Liver (tissue), 9 donors: ENCODE results near the gene ROBO2. TPM values are rescaled to one million over a fixed set of nuclear protein-coding genes. Genes with fewer than 3 reads are reported as not detected.

Source experiments
- DNase-seq: peaks from one replicate; pipeline ENCODE4 v3.0.0-alpha.2; 2017; ENCODE audit warnings: low spot score
- H3K27ac ChIP-seq, 2 donors: one replicate each; pipeline ENCODE4 v1.7.0; 2013; ENCODE audit warnings: inconsistent platforms in 2 of 2, low read length in 2 of 2, control low read depth in 1 of 2, low read depth in 1 of 2, mild to moderate bottlenecking in 1 of 2
- H3K27me3 ChIP-seq, 4 donors: one replicate each; pipeline versions ENCODE4 v1.6.1 to v1.7.0; 2013; ENCODE audit warnings: low read length in 3 of 4, inconsistent platforms in 1 of 4, mild to moderate bottlenecking in 1 of 4, moderate library complexity in 1 of 4; ENCODE audit not compliant: control insufficient read depth in 4 of 4, insufficient read depth in 4 of 4
- H3K36me3 ChIP-seq, 4 donors: one replicate each; pipeline versions ENCODE4 v1.6.1 to v1.7.0; 2013; ENCODE audit warnings: low read length in 3 of 4, mild to moderate bottlenecking in 3 of 4, low read depth in 1 of 4, moderate library complexity in 1 of 4; ENCODE audit not compliant: control insufficient read depth in 4 of 4, insufficient read depth in 3 of 4
- H3K4me1 ChIP-seq, 4 donors: one replicate each; pipeline versions ENCODE4 v1.6.1 to v1.7.0; 2013; ENCODE audit warnings: low read length in 3 of 4, mild to moderate bottlenecking in 3 of 4, moderate library complexity in 1 of 4; ENCODE audit not compliant: control insufficient read depth in 4 of 4, insufficient read depth in 4 of 4
- H3K4me3 ChIP-seq, 3 donors: one replicate each; pipeline versions ENCODE4 v1.6.1 to v1.7.0; 2013; ENCODE audit warnings: low read length in 3 of 3, control low read depth in 1 of 3, low read depth in 1 of 3, mild to moderate bottlenecking in 1 of 3
- H3K9ac ChIP-seq, 2 donors: one replicate each; pipeline ENCODE4 v1.7.0; 2013; ENCODE audit warnings: low read length in 2 of 2, mild to moderate bottlenecking in 2 of 2, moderate library complexity in 2 of 2, control low read depth in 1 of 2, low read depth in 1 of 2
- H3K9me3 ChIP-seq, 4 donors: one replicate each; pipeline versions ENCODE4 v1.6.1 to v1.7.0; 2013; ENCODE audit warnings: low read length in 3 of 4; ENCODE audit not compliant: control insufficient read depth in 4 of 4
- EGR1 ChIP-seq, 2 donors: IDR thresholded peaks; 2 replicates each; pipeline ENCODE4 v1.6.1; 2016 to 2018; ENCODE audit warnings: antibody characterized with exemption in 2 of 2, low read depth in 2 of 2
- FOXA1 ChIP-seq: IDR thresholded peaks from 2 replicates; pipeline ENCODE4 v1.6.1; 2016; ENCODE audit warnings: antibody characterized with exemption
- FOXA2 ChIP-seq: IDR thresholded peaks from 2 replicates; pipeline ENCODE4 v1.6.1; 2016; ENCODE audit warnings: antibody characterized with exemption
- GABPA ChIP-seq, 2 donors: IDR thresholded peaks in 1 of 2; conservative IDR thresholded peaks in 1 of 2; 2 replicates each; pipeline ENCODE4 v1.6.1; 2016; ENCODE audit warnings: antibody characterized with exemption in 2 of 2, mild to moderate bottlenecking in 1 of 2, moderate library complexity in 1 of 2
- HNF4A ChIP-seq, 2 donors: conservative IDR thresholded peaks; 2 replicates each; pipeline ENCODE4 v1.6.1; 2016; ENCODE audit warnings: antibody characterized with exemption in 2 of 2, mild to moderate bottlenecking in 2 of 2
- HNF4G ChIP-seq: IDR thresholded peaks from 2 replicates; pipeline ENCODE4 v1.6.1; 2016; ENCODE audit warnings: antibody characterized with exemption
- JUND ChIP-seq, 2 donors: IDR thresholded peaks; 2 replicates each; pipeline ENCODE4 v1.6.1; 2016; ENCODE audit warnings: antibody characterized with exemption in 2 of 2
- NR2F2 ChIP-seq: IDR thresholded peaks from 2 replicates; pipeline ENCODE4 v1.6.1; 2016; ENCODE audit warnings: antibody characterized with exemption
- RAD21 ChIP-seq, 2 donors: IDR thresholded peaks; 2 replicates each; pipeline ENCODE4 v1.6.1; 2016; ENCODE audit warnings: antibody characterized with exemption in 2 of 2, mild to moderate bottlenecking in 2 of 2
- REST ChIP-seq: IDR thresholded peaks from 2 replicates; pipeline ENCODE4 v1.6.1; 2016; ENCODE audit warnings: antibody characterized with exemption, mild to moderate bottlenecking
- RXRA ChIP-seq, 2 donors: IDR thresholded peaks; 2 replicates each; pipeline ENCODE4 v1.6.1; 2017 to 2018; ENCODE audit warnings: antibody characterized with exemption in 2 of 2, mild to moderate bottlenecking in 1 of 2
- SP1 ChIP-seq: IDR thresholded peaks from 2 replicates; pipeline ENCODE4 v1.6.1; 2018; ENCODE audit warnings: antibody characterized with exemption, mild to moderate bottlenecking
- TAF1 ChIP-seq: conservative IDR thresholded peaks from 2 replicates; pipeline ENCODE4 v1.6.1; 2016; ENCODE audit warnings: antibody characterized with exemption, mild to moderate bottlenecking
- YY1 ChIP-seq: IDR thresholded peaks from 2 replicates; pipeline ENCODE4 v1.6.1; 2016; ENCODE audit warnings: antibody characterized with exemption, mild to moderate bottlenecking
- ZBTB33 ChIP-seq: IDR thresholded peaks from 2 replicates; pipeline ENCODE4 v1.6.1; 2016; ENCODE audit warnings: antibody characterized with exemption
- WGBS: extraction: QIAGEN DNeasy Blood & Tissue Kit; methylation state at CpG from one replicate; pipeline ENCODE4 v1.1.7; 2013; 5-methylcytosine and 5-hydroxymethylcytosine counted together
- polyA plus RNA-seq, 2 donors: library from polyadenylated mRNA; stranded (reverse) in 1 of 2; unstranded in 1 of 2; fragments of 200-250 nt in 1 of 2; fragments of >200 nt in 1 of 2; fragmentation: Nextera tagmentation in 1 of 2; extraction: Ambion mirVana in 1 of 2; gene quantifications; one replicate each; pipeline versions ENCODE4 v1.2.1 to v1.2.3, GENCODE V29; 2013 to 2015
- total RNA-seq, 2 donors: library from RNA; depleted of rRNA; stranded (reverse); fragments of >200 nt; gene quantifications; one replicate each; pipeline ENCODE4 v1.2.3, GENCODE V29; 2014
- TF ChIP-seq, protein P1 (sequence below): IDR thresholded peaks from 2 replicates; pipeline ENCODE4 v1.6.1; 2016; ENCODE audit warnings: antibody characterized with exemption
- TF ChIP-seq, protein P2 (sequence below): fragments of 150-350 bp; IDR thresholded peaks from 2 replicates; pipeline ENCODE4 v1.5.1; 2017; ENCODE audit warnings: improper control_type of control experiment, low read depth, low read length; ENCODE audit not compliant: missing input control
- TF ChIP-seq, protein P3 (sequence below): IDR thresholded peaks from 2 replicates; pipeline ENCODE4 v1.6.1; 2016; ENCODE audit warnings: antibody characterized with exemption
- donor health status: healthy.
- donor health status: healthy.
- donor health status: healthy.
- donor health status: healthy.
- donor health status: healthy.

The ROBO2 gene
- total and polyA plus RNA-seq, 4 donors = 0.22 to 19.4 (median 1.1) TPM

GRCh38 chr3:77601823-77602415, 562.0 kb downstream of the ROBO2 start:
- Histone ChIP-seq H3K4me1 (no peaks in the 10 kb centered on the region), H3K4me3 (no peak overlapping the region), H3K9ac (no peak overlapping the region), H3K36me3 (no peaks in the 10 kb centered on the region), H3K9me3 (peaks cover 0 to 3% (median 0%) of the 10 kb centered on the region in 4 donors), H3K27ac (no peak overlapping the region), H3K27me3 (no peaks in the 10 kb centered on the region)
- WGBS = 88% methylated on average over 9 of the region's 9 CpGs
- no peak for DNase-seq
- no peak for TF ChIP-seq EGR1 (IDR thresholded peaks at IDR 0.05; ENCODE audit: low read depth in 2 of 2)
- TF ChIP-seq, protein P1, sequence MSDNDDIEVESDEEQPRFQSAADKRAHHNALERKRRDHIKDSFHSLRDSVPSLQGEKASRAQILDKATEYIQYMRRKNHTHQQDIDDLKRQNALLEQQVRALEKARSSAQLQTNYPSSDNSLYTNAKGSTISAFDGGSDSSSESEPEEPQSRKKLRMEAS = no peak
- TF ChIP-seq REST = no peak
- TF ChIP-seq, protein P2, sequence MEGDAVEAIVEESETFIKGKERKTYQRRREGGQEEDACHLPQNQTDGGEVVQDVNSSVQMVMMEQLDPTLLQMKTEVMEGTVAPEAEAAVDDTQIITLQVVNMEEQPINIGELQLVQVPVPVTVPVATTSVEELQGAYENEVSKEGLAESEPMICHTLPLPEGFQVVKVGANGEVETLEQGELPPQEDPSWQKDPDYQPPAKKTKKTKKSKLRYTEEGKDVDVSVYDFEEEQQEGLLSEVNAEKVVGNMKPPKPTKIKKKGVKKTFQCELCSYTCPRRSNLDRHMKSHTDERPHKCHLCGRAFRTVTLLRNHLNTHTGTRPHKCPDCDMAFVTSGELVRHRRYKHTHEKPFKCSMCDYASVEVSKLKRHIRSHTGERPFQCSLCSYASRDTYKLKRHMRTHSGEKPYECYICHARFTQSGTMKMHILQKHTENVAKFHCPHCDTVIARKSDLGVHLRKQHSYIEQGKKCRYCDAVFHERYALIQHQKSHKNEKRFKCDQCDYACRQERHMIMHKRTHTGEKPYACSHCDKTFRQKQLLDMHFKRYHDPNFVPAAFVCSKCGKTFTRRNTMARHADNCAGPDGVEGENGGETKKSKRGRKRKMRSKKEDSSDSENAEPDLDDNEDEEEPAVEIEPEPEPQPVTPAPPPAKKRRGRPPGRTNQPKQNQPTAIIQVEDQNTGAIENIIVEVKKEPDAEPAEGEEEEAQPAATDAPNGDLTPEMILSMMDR = no peak
- TF ChIP-seq, protein P3, sequence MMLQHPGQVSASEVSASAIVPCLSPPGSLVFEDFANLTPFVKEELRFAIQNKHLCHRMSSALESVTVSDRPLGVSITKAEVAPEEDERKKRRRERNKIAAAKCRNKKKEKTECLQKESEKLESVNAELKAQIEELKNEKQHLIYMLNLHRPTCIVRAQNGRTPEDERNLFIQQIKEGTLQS = no peak
- TF ChIP-seq YY1 = no peak
- TF ChIP-seq HNF4A (conservative IDR thresholded peaks at IDR 0.05) = no peak
- TF ChIP-seq NR2F2 = no peak
- no peak for TF ChIP-seq TAF1
- no peak for TF ChIP-seq RAD21 (IDR thresholded peaks at IDR 0.05)
- TF ChIP-seq JUND (IDR thresholded peaks at IDR 0.05) = no peak
- no peak for TF ChIP-seq FOXA2
- TF ChIP-seq SP1 = no peak
- TF ChIP-seq RXRA (IDR thresholded peaks at IDR 0.05) = no peak
- TF ChIP-seq FOXA1 = no peak
- no peak for TF ChIP-seq HNF4G
- TF ChIP-seq ZBTB33 = no peak
- TF ChIP-seq GABPA (IDR thresholded peaks at IDR 0.05 in 1 of 2, conservative IDR thresholded peaks at IDR 0.05 in 1 of 2) = no peak
